Activated B cell treated with CpG ODN at 0.5 μM for 24 hours (primary cell): ENCODE measurements around the gene CCDC34. TPM values are rescaled to one million over a fixed set of nuclear protein-coding genes. Genes with fewer than 3 reads are reported as not detected.

ENCODE experiments used
- ATAC-seq: fragments of 200-7000 bp; cut with Tn5 transposase; one replicate; pipeline ENCODE4 v1.10.0; 2021; ENCODE audit warnings: low read depth, mild to moderate bottlenecking, moderate library complexity
- CTCF ChIA-PET: fragments of 350-600 bp; sonication (Branson Sonifier 250); formaldehyde crosslinking; loops from one replicate; lab custom pipeline; 2021; ENCODE audit warnings: antibody characterized with exemption; lab: Charles Lee
- POLR2A ChIA-PET: fragments of 350-600 bp; sonication (Branson Sonifier 250); formaldehyde crosslinking; loops from one replicate; lab custom pipeline; 2021; ENCODE audit warnings: antibody characterized with exemption; lab: Charles Lee
- DNase-seq: peaks from one replicate; pipeline ENCODE4 v3.0.0; 2022
- H3K27ac Mint-ChIP-seq: one replicate; pipeline ENCODE4 v1.8.0; 2020; ENCODE audit warnings: mixed read lengths
- H3K27me3 Mint-ChIP-seq: one replicate; pipeline ENCODE4 v1.8.0; 2021; ENCODE audit warnings: mixed read lengths
- H3K36me3 Mint-ChIP-seq: one replicate; pipeline ENCODE4 v1.8.0; 2021; ENCODE audit warnings: low read depth, mixed read lengths
- H3K4me1 Mint-ChIP-seq: one replicate; pipeline ENCODE4 v1.8.0; 2021; ENCODE audit warnings: mixed read lengths
- H3K4me3 Mint-ChIP-seq: one replicate; pipeline ENCODE4 v1.8.0; 2020; ENCODE audit warnings: mild to moderate bottlenecking, mixed read lengths
- H3K9me3 Mint-ChIP-seq: one replicate; pipeline ENCODE4 v1.8.0; 2020; ENCODE audit warnings: mixed read lengths
- intact Hi-C: fragments of 100-400 bp; cut with micrococcal nuclease; formaldehyde crosslinking; loops from one replicate; pipeline ENCODE4 v1.15.1; 2024
- total RNA-seq: library from RNA; stranded (reverse); gene quantifications from 2 replicates; pipeline ENCODE4 v1.2.3, GENCODE V29; 2022
- TF ChIP-seq, protein P1 (sequence below): fragments of 200-600 bp; IDR thresholded peaks from one replicate; pipeline ENCODE4 v1.8.0; 2022; ENCODE audit warnings: antibody characterized with exemption, mild to moderate bottlenecking

CCDC34 gene, protein sequence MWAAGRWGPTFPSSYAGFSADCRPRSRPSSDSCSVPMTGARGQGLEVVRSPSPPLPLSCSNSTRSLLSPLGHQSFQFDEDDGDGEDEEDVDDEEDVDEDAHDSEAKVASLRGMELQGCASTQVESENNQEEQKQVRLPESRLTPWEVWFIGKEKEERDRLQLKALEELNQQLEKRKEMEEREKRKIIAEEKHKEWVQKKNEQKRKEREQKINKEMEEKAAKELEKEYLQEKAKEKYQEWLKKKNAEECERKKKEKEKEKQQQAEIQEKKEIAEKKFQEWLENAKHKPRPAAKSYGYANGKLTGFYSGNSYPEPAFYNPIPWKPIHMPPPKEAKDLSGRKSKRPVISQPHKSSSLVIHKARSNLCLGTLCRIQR
- 2.4 and 3.7 TPM in 2 replicates for total RNA-seq

DNA sequence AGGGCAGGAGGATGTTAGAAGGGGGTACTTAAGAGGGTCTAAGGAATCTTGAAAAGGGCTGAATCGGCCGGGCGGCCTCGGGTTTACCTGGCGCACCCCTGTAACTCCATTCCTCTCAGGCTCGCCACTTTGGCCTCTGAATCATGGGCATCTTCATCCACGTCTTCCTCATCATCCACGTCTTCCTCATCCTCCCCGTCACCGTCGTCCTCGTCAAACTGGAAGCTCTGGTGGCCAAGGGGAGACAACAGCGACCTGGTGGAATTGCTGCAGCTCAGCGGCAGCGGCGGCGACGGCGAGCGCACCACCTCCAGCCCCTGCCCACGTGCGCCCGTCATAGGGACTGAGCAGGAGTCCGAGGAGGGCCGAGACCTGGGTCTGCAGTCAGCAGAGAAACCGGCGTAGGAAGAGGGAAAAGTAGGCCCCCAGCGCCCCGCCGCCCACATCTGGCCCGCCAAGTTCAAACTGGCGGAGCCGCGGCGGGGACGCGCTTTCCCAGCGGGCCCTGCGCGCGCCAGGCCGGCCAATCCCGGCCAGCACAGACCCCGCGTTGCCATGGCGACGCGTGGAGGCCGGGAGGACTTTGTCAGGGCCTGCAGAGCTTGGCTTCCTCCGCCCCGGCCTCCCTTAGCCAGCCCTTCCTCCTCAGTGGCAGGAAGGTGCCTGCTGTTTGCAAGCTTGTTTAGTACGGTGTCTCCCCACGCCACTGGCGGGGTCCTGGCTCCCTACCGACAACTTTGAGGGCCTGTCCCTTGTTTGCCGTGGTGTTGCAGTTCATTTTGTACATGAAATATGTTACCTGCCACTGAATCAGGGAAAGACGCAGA lies at the start of gene CCDC34:
Gene CCDC34 (minus strand): TSS at position 467 of the 827 bp plus-strand sequence. CDS start 21 bp downstream, at position 446.
- intact Hi-C loops: loop anchor here (1.0 to 10.0 kb wide), 5 partner anchors 109 to 745 kb away; partner anchors contain the start of genes KIF18A, LGR4, LIN7C and METTL15
- H3K27ac Mint-ChIP-seq: peak within 1 kb of the TSS; percentile 64
- DNase-seq (peak; percentile 84), ATAC-seq (peak; percentile 99)
- TF ChIP-seq, protein P1, sequence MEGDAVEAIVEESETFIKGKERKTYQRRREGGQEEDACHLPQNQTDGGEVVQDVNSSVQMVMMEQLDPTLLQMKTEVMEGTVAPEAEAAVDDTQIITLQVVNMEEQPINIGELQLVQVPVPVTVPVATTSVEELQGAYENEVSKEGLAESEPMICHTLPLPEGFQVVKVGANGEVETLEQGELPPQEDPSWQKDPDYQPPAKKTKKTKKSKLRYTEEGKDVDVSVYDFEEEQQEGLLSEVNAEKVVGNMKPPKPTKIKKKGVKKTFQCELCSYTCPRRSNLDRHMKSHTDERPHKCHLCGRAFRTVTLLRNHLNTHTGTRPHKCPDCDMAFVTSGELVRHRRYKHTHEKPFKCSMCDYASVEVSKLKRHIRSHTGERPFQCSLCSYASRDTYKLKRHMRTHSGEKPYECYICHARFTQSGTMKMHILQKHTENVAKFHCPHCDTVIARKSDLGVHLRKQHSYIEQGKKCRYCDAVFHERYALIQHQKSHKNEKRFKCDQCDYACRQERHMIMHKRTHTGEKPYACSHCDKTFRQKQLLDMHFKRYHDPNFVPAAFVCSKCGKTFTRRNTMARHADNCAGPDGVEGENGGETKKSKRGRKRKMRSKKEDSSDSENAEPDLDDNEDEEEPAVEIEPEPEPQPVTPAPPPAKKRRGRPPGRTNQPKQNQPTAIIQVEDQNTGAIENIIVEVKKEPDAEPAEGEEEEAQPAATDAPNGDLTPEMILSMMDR: no peak
- ChIA-PET CTCF (no interaction called here), POLR2A (interaction anchor here (0.9 kb wide), 1 partner anchor 144 kb away, joined by 4 read pairs; the partner anchor contains the start of gene LIN7C)
- peaks cover 2% of the 10 kb centered on the region for H3K36me3 Mint-ChIP-seq
- H3K4me3 Mint-ChIP-seq: peak within 1 kb of the TSS; percentile 95
- no peaks in the 10 kb centered on the region for H3K27me3 Mint-ChIP-seq
- H3K9me3 Mint-ChIP-seq: no peaks in the 10 kb centered on the region
- peaks cover 20% of the 10 kb centered on the region for H3K4me1 Mint-ChIP-seq

DNA sequence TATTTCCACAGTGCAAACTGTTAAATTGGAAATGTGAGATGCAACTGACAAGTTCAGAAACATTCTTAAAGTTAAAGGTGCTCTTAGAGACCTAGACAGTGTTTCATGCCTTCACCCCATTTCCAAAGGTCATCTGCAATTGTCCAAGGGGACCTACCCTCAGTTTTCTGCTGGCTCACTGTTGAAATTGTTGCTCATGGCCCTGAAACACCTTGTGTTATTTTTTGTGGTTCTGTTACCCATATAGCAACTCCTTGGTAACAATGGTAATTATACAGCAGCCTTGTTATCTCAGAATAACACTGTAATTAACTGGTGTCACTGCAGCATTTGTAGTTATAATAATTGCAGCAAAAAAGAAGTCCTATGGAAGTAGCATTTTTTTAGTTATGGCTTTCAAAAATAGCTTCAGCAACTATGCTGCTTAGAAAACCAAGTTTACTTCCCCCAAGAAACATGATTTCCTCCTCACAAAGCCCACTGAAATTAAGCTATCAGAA lies 49.2 kb upstream of the CCDC34 start:
- ATAC-seq (no peak), DNase-seq (no peak)
- no peak overlapping the region for H3K27ac Mint-ChIP-seq
- ChIA-PET POLR2A (no interaction called here), CTCF (no interaction called here)
- no peak overlapping the region for H3K4me3 Mint-ChIP-seq
- peaks cover 2% of the 10 kb centered on the region for H3K27me3 Mint-ChIP-seq
- TF ChIP-seq, protein P1: no peak
- no peaks in the 10 kb centered on the region for H3K36me3 Mint-ChIP-seq
- H3K4me1 Mint-ChIP-seq: no peaks in the 10 kb centered on the region
- no peaks in the 10 kb centered on the region for H3K9me3 Mint-ChIP-seq
- intact Hi-C loops: no loop called here

DNA sequence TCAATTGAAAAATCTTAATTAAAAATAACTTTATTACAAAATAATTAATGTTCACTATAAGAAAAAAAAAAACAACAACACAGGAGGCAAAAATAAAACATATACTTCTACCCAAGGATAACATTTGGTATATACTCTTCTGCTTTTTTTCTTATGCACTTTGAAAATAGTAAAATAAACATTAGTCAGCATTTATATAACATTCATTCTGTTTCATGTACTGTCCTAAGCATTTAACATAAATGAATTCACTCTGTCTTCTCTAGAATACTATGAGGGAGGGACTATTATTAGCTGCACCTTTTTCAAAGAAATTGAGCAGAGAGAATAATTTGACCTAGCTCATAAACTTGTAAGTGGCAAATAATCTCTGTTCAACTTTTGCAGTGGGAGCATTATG lies 48.3 kb upstream of the CCDC34 start:
- ATAC-seq (no peak), DNase-seq (no peak)
- POLR2A ChIA-PET: no interaction called here
- H3K4me1 Mint-ChIP-seq: no peaks in the 10 kb centered on the region
- CTCF ChIA-PET: no interaction called here
- peaks cover 2% of the 10 kb centered on the region for H3K27me3 Mint-ChIP-seq
- no peaks in the 10 kb centered on the region for H3K9me3 Mint-ChIP-seq
- TF ChIP-seq, protein P1: no peak
- intact Hi-C loops: no loop called here
- H3K36me3 Mint-ChIP-seq: no peaks in the 10 kb centered on the region
- H3K4me3 Mint-ChIP-seq: no peak overlapping the region
- no peak overlapping the region for H3K27ac Mint-ChIP-seq

DNA sequence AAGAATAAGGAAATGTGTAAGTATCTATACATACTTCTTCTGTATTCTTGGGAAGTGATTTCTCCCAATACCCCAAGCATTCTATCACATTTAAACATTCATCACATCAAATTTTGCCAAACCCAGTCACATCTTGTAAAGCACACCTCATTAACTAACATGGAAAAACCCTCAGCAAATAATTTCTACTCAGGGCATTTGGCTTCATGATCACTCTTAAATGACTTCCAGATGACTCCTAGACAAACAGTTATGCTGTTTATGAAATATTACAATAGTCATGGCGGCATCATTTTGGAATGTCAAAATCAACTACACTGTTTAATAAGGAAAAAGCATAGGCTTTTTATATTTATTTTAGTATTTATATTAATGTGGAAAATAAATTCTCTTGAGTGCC lies 47.3 kb upstream of the CCDC34 start:
- no peaks in the 10 kb centered on the region for H3K36me3 Mint-ChIP-seq
- CTCF ChIA-PET: no interaction called here

More for the DNA sequence above, 47.3 kb upstream of the CCDC34 start:
- no peak overlapping the region for H3K4me3 Mint-ChIP-seq
- ATAC-seq (no peak), DNase-seq (no peak)
- no peaks in the 10 kb centered on the region for H3K4me1 Mint-ChIP-seq
- H3K27ac Mint-ChIP-seq: no peak overlapping the region
- POLR2A ChIA-PET: no interaction called here
- TF ChIP-seq, protein P1: no peak
- H3K9me3 Mint-ChIP-seq: no peaks in the 10 kb centered on the region
- intact Hi-C loops: no loop called here
- no peaks in the 10 kb centered on the region for H3K27me3 Mint-ChIP-seq
